GM19351 (cell line): ENCODE data around the gene TMEM235.

Source experiments
- ATAC-seq: cut with Tn5 transposase; IDR thresholded peaks from one replicate; pipeline ENCODE4 v1.9.1; 2021; ENCODE audit warnings: mild to moderate bottlenecking, moderate library complexity; ENCODE audit not compliant: unreplicated experiment

The TMEM235 gene

DNA sequence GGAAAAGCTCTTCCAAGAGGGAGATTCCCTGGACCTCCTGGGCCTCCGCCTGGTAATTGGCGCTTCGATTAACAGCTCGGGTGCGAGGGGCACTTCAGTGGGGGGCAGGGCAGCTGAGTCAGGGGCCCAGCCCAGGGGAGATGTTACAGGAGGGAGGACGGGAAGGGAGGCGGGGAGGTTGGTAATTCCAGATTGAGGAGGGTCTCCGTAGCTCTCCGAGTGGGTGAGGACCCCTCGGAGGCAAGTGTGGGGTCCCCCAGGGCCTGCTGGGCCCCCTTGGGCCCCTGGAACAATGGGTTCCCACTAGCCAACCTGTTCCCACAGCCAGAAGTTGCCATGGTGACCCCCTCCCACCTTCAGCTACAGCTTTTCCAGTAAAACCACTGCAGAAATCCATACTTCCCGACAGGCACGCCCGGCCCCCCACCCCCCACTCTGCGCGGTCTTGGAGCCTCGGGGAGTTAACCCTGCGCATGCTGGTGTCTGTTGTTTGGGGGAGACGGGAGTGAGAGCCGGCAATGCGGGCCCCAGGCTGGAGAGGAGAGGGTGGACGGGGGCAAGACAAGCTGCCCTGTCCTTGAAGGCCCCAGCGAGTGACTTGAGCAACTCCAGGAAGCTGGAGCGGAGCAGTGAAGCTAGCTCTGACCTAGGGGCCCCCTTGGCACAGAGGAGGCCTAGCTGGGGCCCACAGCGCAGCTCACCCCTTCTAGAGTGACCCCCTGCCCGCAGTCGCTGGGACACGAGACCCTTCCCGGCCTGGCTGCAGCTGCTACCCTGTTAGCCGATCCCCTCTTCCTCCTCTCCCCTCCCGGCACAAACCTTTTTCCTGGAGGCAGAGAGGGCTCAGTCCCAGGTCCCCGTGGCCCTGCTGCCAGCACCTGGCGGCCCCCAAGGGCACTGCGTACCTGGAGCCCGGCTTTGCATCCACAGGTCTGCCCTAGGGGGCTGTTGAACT, 37.8 kb downstream of the TMEM235 start:
- no peak for ATAC-seq

DNA sequence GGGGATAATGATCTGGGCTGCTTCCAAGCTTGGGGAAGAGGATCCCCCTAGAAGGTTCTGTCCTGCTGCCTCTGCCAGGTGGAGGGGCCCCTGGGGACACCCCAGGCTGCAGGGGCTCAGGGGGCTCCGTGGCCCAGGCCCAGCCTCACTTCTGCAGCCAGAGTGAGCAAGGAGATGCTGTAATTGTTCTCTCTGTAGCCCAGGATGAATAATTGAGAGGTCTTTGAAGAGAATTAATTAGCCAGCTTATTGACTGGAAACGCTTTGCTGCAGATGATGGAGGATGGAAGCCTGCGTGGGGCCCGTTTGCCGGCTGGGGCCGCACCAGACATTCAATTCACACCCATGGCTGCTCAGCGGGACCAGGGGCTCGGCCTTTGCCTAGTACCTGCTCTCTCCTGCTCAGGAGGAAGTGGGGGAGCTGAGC, 38.5 kb downstream of the TMEM235 start:
- ATAC-seq: no peak

DNA sequence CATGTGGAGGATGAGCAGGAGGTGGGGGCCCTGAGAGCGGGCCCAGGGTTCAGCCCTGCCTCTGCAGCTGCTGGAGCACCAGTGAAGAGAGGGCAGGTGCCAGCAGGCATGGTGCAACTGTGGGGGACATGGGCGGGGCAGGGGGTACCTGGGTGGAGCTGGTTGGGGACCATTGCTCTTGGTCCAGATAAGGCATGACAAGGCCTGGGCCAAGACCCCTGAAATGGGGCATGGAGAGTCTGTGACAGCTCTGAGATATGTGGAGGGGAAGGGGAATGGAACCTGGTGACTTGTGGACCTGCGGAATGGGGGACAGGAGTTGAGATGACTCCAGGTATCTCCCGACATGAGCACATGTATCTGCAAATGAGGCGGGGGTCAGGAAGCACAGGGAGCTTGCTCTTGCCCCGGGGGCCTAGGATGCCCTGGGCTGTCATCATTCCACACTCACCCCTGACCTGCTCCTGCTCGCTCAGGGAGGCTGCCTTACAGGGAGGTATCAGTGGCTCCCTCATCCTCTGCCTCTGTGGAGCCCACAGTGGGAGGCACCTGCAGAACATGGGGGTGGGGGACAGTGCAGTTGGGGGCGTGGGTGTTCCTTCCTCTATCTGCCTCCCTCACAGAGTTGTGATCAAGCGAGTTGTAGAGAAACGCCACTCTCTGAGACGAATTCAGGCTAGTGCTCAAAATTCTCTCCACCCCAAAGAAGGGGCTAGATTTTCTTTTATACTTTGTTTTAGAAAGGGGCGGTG, 40.2 kb downstream of the TMEM235 start:
- ATAC-seq: no peak

DNA sequence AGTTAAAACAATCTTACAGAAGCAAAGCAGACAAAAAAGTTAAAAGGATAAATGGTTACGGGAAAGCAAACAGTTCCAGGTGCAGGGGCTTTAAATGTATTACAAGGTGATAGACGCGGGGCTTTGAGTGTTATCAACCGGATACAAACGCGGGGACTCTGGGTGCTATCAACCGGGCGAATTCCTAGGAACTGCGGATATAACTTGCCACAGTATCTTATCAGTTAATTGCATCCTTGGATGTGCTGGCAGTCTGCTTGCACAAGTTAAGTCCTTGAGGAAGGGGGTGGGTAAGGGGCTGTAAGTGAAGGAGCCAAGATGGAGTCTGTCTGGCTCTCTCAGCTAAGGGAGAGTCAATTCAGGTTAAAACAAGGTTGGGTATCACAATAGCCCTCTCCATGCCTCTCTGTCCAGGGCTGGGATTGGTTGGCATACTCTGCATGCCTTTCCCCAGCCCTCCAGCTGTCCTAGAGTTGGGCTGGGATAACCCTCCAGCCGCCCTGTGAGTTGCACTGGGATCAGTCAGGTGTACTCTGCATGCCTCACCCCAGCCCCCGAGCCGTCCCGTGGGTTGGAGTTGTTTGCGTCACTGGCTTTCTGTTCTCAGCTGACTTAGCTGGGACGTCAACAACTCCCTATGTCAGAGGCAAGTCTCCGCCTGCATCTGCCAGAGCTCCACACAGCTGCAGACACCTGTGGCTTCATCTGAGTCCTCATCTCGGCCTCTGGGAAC, 40.9 kb downstream of the TMEM235 start:
- no peak for ATAC-seq

DNA sequence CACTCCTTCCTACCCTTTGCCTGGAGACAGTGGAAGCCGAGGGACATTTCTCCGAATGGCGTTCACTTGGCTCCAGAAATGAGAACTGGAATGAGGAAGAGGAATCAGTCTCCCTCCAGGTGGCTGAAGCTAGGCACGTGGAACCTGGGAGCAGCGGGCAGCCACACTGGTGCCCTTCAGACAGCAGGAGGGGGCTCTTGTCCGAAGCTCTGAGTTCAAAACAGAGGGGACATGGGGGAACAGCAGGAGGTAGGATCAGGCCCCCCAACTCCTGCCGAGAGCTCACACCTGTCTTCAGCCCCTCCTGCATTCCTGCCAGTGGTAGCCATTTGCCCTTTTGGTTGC, 41.5 kb downstream of the TMEM235 start:
- no peak for ATAC-seq

DNA sequence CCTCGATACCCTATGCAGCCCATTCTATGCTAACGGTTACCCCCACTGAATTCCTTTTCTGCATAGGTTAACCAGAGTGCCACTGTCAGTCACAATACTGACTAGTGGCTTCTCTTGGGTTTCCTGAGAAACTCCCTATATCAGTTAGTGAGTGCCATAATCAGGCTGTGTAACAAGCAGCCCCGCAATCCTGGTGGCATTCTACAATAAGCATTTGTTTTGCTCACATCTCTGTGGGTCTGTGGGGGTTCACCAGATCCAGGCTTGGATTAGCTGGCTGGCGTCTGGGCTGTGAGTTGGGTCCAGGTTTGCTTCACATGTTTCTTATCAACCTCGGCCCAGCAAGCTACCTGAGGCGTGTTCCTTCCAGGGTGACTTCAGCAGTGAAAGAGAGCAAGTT, 42.4 kb downstream of the TMEM235 start:
- ATAC-seq: no peak

DNA sequence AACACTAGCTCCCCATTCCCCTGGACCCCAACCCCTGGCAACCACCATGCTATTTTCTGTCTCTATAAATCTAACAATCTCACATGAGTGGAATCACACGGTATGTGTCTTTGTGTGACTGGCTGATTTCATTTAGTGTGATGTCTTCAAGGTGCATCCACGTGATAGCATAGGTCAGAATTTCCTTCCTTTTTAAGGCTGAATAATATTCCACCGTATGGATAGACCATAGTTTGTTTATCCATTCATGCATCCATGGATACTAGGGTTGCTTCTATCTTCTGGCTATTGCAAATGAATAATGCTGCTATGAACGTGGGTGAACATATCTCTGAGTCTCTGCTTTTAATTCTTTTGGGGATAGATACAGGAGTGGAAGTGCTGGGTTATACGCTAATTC, 43.9 kb downstream of the TMEM235 start:
- no peak for ATAC-seq

DNA sequence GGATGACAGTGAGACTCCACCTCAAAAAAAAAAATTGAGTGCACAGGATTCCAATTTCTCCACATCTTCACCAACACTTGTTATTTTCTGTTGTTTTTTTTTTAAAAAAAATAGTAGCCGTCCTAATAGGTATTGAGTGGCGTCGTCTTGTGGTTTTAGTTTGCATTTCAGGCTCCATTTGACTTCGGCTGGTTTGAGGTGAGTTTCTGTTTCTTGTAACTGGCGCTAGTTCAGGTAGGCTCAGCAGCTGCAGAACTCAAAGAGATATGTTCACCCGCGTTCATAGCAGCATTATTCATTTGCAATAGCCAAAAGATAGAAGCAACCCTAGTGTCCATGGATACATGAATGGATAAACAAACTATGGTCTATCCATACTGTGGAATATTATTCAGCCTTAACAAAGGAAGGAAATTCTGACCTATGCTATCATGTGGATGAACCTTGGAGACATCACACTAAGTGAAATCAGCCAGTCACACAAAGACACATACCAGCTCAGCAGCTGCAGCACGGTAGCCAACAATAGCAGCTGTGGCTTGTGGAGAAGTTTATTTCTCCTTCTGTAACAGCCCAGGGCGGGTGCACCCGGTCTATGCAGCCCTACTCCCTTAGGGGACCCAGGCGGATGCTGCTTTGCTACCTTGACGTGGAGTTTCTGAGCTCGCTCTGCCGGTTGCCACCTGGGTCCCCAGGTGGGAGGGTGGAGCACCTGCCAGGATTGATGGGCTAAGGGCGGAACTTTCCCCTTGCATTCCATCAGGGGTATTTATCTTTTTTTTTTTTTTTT, 44.9 kb downstream of the TMEM235 start:
- no peak for ATAC-seq

DNA sequence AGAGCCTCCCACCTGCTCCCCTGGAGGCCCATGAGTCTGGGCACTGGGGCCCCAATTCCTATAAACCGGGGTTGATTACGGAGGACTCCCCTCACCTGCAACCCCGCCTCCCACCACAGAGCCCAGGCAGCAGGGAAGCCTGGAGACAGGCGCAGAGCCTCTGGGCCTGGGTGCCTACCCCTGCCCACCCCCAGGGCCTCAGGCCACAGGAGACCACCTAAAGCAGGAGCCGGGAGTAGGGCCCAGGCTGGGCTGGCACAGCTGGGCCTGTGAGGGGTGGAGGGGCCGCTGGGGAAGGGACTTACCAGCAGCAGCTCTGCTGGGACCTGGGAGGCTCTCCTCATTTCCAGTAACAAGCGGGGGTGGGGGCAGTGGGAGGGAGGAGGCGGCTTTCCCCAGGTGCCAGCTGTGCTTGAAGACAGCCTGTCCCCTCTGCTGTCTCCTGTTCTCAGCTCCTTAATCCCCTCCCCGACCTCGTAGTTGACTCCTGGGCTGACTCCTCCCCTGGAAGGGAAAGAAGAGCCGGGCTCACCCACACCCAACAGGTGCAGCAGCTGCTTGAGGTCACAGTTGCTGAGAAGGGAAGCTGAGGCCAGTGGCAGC, 46.8 kb downstream of the TMEM235 start:
- no peak for ATAC-seq

DNA sequence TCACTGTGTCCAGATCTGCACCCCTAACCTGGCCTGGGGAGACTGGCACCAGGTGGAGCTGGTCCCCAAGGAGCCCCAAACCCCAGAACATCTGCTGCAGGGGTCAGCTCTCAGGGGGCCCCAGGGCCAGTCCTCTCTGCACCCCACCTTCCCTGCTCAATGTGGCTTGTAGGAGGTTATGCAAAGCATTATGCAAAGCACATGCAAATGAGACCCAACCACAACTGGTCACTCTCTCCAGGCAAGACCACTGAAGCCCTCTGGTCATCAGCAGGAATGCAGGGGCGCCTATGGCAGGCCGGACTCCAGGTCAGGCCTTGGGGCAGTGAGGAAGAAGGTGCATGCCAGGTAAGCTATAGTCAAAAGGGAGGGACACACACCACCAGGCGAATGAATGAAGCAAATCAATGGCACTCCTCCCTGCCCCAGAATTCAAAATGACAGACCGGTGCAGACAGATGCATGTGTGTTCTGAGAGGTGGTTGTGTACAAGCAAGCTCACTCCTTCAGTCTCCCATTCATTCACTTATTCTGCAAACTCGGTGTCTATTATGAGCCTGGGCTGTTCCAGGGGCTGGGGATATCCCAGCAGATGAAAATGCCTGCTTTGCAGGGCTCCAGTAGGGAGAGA, 48.0 kb downstream of the TMEM235 start:
- ATAC-seq: no peak

DNA sequence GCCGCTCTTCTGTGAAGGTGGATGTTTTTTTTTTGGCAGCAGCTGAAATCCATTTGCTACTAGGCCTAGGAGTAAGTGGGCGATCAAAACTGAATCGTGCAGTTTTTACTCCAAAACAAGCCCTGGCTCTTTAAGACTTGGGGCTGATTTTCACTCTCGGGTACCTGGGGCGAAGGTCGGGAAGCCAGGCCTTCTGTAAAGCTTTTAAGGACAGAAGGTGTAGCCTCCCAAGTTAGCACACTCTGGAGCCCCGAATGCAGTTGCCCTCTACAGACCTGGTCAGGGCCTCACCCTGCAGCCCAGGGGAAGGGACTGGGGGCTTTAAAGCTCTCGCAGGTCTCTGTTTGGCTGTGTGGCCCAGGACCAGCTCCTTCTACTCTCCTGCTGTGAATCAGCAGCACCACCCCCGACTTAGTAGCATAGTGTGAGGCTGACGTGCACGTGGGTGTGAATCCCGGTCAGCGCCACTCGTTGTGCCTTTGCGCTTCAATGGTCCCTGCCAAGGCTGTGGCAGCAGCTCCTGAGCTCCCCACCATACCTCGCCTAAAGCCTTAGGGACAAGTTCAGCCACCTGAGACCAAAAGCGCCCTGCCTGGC, 49.9 kb downstream of the TMEM235 start:
- no peak for ATAC-seq

DNA sequence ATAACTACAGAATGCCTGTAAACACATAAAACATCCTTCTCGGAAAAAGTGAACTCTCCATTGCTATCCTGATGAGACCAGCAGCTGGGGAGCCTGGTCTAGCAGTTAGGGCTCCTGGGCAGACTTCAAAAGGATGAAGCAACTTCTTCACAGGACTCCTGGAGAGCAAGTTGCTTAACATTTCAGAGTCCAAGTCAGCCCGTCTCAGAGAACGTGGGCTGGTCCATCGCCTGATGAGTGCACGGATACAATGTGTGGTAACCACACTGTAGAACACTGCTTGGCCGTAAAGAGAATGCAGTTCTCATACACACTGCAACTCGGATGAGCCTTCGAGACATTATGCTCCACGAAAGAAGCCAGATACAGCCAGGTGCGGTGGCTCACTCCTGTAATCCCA, 52.7 kb downstream of the TMEM235 start:
- ATAC-seq: no peak

DNA sequence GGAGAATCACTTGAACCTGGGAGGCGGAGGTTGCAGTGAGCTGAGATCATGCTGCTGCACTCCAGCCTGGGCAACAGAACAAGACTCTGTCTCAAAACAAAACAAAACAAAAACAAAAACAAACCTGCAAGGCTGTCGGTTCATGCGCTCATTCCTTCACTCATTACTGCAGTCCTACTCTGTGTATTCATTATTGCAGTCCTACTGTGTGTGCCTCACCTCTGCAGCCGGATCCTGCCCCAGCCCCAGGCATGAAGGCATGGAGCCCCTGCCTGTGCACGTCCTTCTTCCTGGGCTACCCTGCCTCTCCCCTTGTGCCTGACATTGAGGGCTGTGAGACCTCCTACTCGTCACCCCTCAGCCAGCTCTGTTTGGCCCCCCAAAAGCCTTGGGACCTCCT, 57.6 kb downstream of the TMEM235 start:
- ATAC-seq: no peak

DNA sequence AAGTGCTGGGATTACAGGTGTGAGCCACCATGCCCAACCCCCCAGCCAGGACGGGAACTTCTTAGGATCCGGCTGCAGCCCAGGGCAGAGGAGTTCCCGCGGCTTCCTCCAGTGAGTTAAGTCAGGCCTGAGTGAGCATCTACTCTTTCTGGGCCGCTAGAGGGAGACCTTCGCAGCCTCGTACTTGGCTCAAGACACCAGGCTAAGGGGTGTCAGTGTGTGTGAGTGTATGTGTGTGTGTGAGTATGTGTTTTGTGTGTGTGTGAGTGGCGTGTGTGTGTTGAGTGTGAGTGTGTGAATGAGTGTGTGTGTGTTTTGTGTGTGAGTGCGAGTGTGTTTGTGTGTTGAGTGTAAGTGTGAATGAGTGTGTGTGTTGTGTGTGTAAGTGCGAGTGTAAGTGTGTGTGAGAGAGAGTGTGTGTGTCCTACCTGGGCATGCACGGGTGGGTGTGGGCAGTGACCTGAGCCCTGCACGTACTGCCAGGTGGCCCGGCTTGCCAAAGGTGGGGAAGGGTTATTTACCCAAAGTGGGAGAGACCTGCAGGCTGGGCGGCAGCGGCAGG, 58.5 kb downstream of the TMEM235 start:
- no peak for ATAC-seq
